HG03025 (cell line): ENCODE results near the gene UNC5B.

Experiments used
- ATAC-seq: cut with Tn5 transposase; IDR thresholded peaks from one replicate; pipeline ENCODE4 v1.9.1; 2021; ENCODE audit warnings: mild to moderate bottlenecking, moderate library complexity; ENCODE audit not compliant: unreplicated experiment, low FRiP score

UNC5B gene

GRCh38 chr10:71334221-71334791 lies 121.9 kb downstream of the UNC5B start:
- no peak for ATAC-seq

GRCh38 chr10:71335173-71335708 lies 122.9 kb downstream of the UNC5B start:
- no peak for ATAC-seq

GRCh38 chr10:71336632-71337031 lies 124.3 kb downstream of the UNC5B start:
- no peak for ATAC-seq

GRCh38 chr10:71337219-71337701 lies 124.9 kb downstream of the UNC5B start:
- ATAC-seq, result no peak

GRCh38 chr10:71338728-71339495 lies 126.5 kb downstream of the UNC5B start:
- no peak for ATAC-seq

GRCh38 chr10:71339796-71340589 lies 127.6 kb downstream of the UNC5B start:
- no peak for ATAC-seq

- ATAC-seq, result no peak
Observed at GRCh38 chr10:71342573-71343391, 130.4 kb downstream of the UNC5B start.

- ATAC-seq, result no peak
Observed at GRCh38 chr10:71343392-71343773, 131.0 kb downstream of the UNC5B start.

- no peak for ATAC-seq
Observed at GRCh38 chr10:71344154-71344925, 132.0 kb downstream of the UNC5B start.

GRCh38 chr10:71344993-71345480 lies 132.7 kb downstream of the UNC5B start:
- ATAC-seq, result no peak

- no peak for ATAC-seq
Observed at GRCh38 chr10:71345694-71346093, 133.3 kb downstream of the UNC5B start.

- ATAC-seq, result no peak
Observed at GRCh38 chr10:71346731-71347130, 134.4 kb downstream of the UNC5B start.

- ATAC-seq, result no peak
Observed at GRCh38 chr10:71347587-71348395, 135.4 kb downstream of the UNC5B start.

GRCh38 chr10:71348850-71349249 lies 136.5 kb downstream of the UNC5B start:
- ATAC-seq, result no peak

- no peak for ATAC-seq
Observed at GRCh38 chr10:71349406-71349805, 137.0 kb downstream of the UNC5B start.

- ATAC-seq, result no peak
Observed at GRCh38 chr10:71351087-71351486, 138.7 kb downstream of the UNC5B start.

GRCh38 chr10:71351628-71352319 lies 139.4 kb downstream of the UNC5B start:
- ATAC-seq, result no peak
